NCI-H2107 (cell line): ENCODE data around the gene EMC10.
A peak's percentile ranks its signal among the peaks of the same experiment; 100 is the strongest.
"Not testable (repeated sequence)": the region's sequence is repeated elsewhere in the genome, so short reads cannot be mapped to it uniquely, and the experiment has no call there.

ENCODE experiments used
- DNase-seq: peaks from one replicate; lab custom pipeline; 2025; lab: John Stamatoyannopoulos, UW

EMC10 gene

GRCh38 chr19:50476224-50476906 is at the start of gene EMC10, which contains the start of gene GARIN5A:
EMC10 (plus strand) TSS chr19:50476507; CDS start chr19:50476545, 38 bp downstream.
GARIN5A (minus strand) TSS chr19:50476848; CDS start chr19:50476388, 460 bp downstream.
- DNase-seq = peak; percentile 83

GRCh38 chr19:50427318-50427925 is 48.9 kb upstream of the EMC10 start:
- DNase-seq = no peak

- no peak for DNase-seq
Observed at GRCh38 chr19:50427997-50428425, 48.3 kb upstream of the EMC10 start.

GRCh38 chr19:50428772-50429463 is 47.4 kb upstream of the EMC10 start:
- DNase-seq = no peak

- no peak for DNase-seq
Observed at GRCh38 chr19:50430888-50431342, 45.4 kb upstream of the EMC10 start.

- DNase-seq = peak; percentile 47
Observed at GRCh38 chr19:50431343-50432220, 44.7 kb upstream of the EMC10 start.

- DNase-seq = no peak
Observed at GRCh38 chr19:50432221-50433028, 43.9 kb upstream of the EMC10 start, which contains the start of gene MYBPC2. MYBPC2 (plus strand) TSS chr19:50432892; CDS start chr19:50432954, 62 bp downstream.

GRCh38 chr19:50433201-50434180 is 42.8 kb upstream of the EMC10 start:
- no peak for DNase-seq

GRCh38 chr19:50434525-50434924 is 41.8 kb upstream of the EMC10 start:
- DNase-seq = no peak

- no peak for DNase-seq
Observed at GRCh38 chr19:50435221-50435620, 41.1 kb upstream of the EMC10 start.

- DNase-seq = no peak
Observed at GRCh38 chr19:50435627-50436026, 40.7 kb upstream of the EMC10 start.

GRCh38 chr19:50437862-50438449 is 38.4 kb upstream of the EMC10 start:
- DNase-seq = no peak

- DNase-seq = not testable (repeated sequence)
Observed at GRCh38 chr19:50439130-50439529, 37.2 kb upstream of the EMC10 start.

GRCh38 chr19:50444059-50444458 is 32.2 kb upstream of the EMC10 start:
- no peak for DNase-seq

- no peak for DNase-seq
Observed at GRCh38 chr19:50447053-50447452, 29.3 kb upstream of the EMC10 start.

- no peak for DNase-seq
Observed at GRCh38 chr19:50447750-50448149, 28.6 kb upstream of the EMC10 start.

- no peak for DNase-seq
Observed at GRCh38 chr19:50449236-50449899, 26.9 kb upstream of the EMC10 start.

GRCh38 chr19:50450369-50451222 is 25.7 kb upstream of the EMC10 start:
- DNase-seq = no peak
